ENCODE data around the gene KIFC3. TPM values are rescaled to one million over a fixed set of nuclear protein-coding genes. Genes with fewer than 3 reads are reported as not detected.

The KIFC3 gene
- total RNA-seq, 1 experiment from 2014 or later, result 32.6 TPM

DNA sequence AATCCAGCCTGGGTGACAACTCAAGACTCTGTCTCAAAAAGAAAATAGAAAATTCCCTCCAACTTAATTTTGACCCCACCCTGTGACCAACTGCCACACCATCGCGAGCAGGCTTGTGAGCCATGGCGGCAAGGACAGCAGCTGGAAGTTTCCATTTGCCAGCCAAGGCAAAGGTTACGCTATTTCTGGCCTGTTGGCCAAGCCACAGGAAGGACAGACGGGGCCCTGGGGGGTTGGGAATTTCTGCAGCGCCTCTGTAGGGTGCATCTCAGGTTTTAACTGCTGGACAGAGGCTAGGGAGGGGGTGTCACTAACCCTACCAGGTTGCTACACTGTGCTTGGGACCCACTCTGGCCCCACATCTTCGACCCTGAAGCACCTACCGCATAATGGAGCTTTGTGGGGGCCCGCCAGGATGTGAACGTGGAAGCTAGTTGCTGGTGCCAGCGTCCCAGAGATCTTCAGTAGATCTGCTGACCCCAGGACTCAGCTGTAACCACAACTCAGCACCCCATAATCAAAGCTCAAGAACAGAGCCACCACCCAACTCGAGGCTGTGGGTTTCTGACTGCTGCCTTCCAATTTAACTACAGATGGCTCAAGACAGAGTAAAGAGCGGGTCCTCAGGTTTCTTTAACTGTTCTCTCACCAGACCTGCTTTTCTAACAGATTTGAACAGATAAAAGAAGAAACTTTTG lies 10.9 kb downstream of the KIFC3 start:
- Histone ChIP-seq H3K4me3 (ENCODE audit: low read length) (no peak overlapping the region), H3K4me1 (ENCODE audit: insufficient read depth, low read length) (peaks cover 9% of the 10 kb centered on the region; the same call in 1 of the 2 replicates), H3K9me2 (replicated peaks; ENCODE audit: low read length) (no peaks in the 10 kb centered on the region), H3K36me3 (ENCODE audit: low read depth, low read length) (no peaks in the 10 kb centered on the region), H2AFZ (ENCODE audit: low read length) (no peak overlapping the region), H3K27me3 (ENCODE audit: low read length) (no peaks in the 10 kb centered on the region), H3K4me2 (ENCODE audit: low read length) (no peak overlapping the region), H3K27ac (ENCODE audit: low read length) (no peak overlapping the region), H3K79me2 (ENCODE audit: low read length) (no peaks in the 10 kb centered on the region), H4K20me1 (ENCODE audit: low read length) (no peaks in the 10 kb centered on the region), H3F3A (ENCODE audit: low read length, unreplicated experiment) (no peaks in the 10 kb centered on the region), H3K9ac (ENCODE audit: low read length) (no peak overlapping the region), H3K9me3 (ENCODE audit: low read length) (no peaks in the 10 kb centered on the region)
- TF ChIP-seq EZH2phosphoT487 (IDR thresholded peaks at IDR 0.05; ENCODE audit: borderline replicate concordance, low read length) (no peak), EZH2 (IDR thresholded peaks at IDR 0.05; ENCODE audit: low read length, unreplicated experiment) (no peak)
- TF ChIP-seq, protein P1, sequence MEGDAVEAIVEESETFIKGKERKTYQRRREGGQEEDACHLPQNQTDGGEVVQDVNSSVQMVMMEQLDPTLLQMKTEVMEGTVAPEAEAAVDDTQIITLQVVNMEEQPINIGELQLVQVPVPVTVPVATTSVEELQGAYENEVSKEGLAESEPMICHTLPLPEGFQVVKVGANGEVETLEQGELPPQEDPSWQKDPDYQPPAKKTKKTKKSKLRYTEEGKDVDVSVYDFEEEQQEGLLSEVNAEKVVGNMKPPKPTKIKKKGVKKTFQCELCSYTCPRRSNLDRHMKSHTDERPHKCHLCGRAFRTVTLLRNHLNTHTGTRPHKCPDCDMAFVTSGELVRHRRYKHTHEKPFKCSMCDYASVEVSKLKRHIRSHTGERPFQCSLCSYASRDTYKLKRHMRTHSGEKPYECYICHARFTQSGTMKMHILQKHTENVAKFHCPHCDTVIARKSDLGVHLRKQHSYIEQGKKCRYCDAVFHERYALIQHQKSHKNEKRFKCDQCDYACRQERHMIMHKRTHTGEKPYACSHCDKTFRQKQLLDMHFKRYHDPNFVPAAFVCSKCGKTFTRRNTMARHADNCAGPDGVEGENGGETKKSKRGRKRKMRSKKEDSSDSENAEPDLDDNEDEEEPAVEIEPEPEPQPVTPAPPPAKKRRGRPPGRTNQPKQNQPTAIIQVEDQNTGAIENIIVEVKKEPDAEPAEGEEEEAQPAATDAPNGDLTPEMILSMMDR (conservative IDR thresholded peaks at IDR 0.05; ENCODE audit: low read depth, low read length), result no peak
- intact Hi-C loops (cut with micrococcal nuclease), result no loop called here
- DNase-seq (no peak), ATAC-seq (no peak)
- CTCF ChIA-PET, result no interaction called here
- POLR2A ChIA-PET (ENCODE audit: unreplicated experiment), result no interaction called here
- BruUV-seq (replicated peaks), result no TSS peak

DNA sequence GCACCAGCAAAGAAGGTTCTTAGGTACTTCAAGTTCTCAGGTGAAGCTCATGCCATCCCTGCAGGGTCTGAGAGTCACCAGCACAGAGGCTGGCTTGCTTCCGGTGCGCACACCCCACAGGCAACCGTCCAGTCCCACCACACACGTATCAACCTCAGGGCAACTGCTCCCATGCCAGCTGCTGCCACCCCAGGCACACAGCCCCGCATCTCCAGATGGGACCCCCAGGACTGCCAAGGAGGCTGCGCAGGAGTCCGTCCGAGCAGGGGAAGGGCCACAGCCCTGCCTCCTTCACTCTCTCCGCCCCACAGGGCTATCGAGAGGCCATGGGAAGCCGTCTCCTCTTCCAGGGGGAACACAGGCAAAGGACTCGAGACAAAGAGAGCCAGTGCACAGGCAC lies 13.3 kb downstream of the KIFC3 start:
- no peaks in the 10 kb centered on the region for H4K20me1 ChIP-seq (ENCODE audit: low read length)
- TF ChIP-seq, protein P1 (conservative IDR thresholded peaks at IDR 0.05; ENCODE audit: low read depth, low read length), result no peak
- no peak for TF ChIP-seq EZH2 (IDR thresholded peaks at IDR 0.05; ENCODE audit: low read length, unreplicated experiment)
- no peak for TF ChIP-seq EZH2phosphoT487 (IDR thresholded peaks at IDR 0.05; ENCODE audit: borderline replicate concordance, low read length)
- intact Hi-C loops (cut with micrococcal nuclease), result no loop called here
- H3K4me3 ChIP-seq (ENCODE audit: low read length), result no peak overlapping the region
- H2AFZ ChIP-seq (ENCODE audit: low read length), result no peak overlapping the region
- no peaks in the 10 kb centered on the region for H3K36me3 ChIP-seq (ENCODE audit: low read depth, low read length)
- ChIA-PET POLR2A (ENCODE audit: unreplicated experiment) (no interaction called here), CTCF (no interaction called here)
- no peaks in the 10 kb centered on the region for H3K9me3 ChIP-seq (ENCODE audit: low read length)
- no peaks in the 10 kb centered on the region for H3F3A ChIP-seq (ENCODE audit: low read length, unreplicated experiment)
- H3K4me1 ChIP-seq (ENCODE audit: insufficient read depth, low read length), result no peaks in the 10 kb centered on the region
- no peak overlapping the region for H3K4me2 ChIP-seq (ENCODE audit: low read length)
- no TSS peak for BruUV-seq (replicated peaks)
- no peaks in the 10 kb centered on the region for H3K79me2 ChIP-seq (ENCODE audit: low read length)
- no peak overlapping the region for H3K9ac ChIP-seq (ENCODE audit: low read length)
- H3K9me2 ChIP-seq (replicated peaks; ENCODE audit: low read length), result no peaks in the 10 kb centered on the region
- H3K27me3 ChIP-seq (ENCODE audit: low read length), result no peaks in the 10 kb centered on the region
- H3K27ac ChIP-seq (ENCODE audit: low read length), result no peak overlapping the region
- no peak for DNase-seq
- ATAC-seq, result no peak

DNA sequence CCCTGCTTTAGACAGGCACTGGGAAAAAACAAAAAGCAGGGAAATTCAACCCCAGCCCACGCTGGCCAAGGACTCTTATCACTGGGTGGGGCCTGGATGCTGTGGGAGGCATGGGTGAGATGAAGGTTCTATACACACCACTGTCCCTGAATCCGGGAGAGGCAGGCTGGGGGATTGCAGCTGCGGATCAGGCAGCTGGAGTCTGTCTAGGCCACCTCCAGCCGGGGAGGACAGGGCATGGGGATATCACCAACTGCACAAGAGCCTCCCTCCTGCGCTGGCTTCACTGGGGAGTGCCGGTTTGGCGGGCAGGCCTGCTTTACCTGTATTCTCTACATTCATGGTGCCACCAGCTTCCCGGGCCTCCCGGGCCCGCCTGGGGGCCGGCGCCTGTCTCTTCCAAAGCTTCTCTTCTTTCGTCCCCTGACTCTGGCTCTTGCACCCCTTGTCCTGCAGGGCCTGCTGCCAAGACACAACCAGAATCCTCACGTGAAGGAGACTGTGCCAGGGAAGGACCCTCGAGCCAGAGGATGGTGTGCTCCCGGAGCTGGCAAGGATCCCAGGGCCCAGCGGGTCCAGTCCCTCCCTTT lies 13.9 kb downstream of the KIFC3 start:
- no peaks in the 10 kb centered on the region for H3K79me2 ChIP-seq (ENCODE audit: low read length)
- H3K9ac ChIP-seq (ENCODE audit: low read length), result no peak overlapping the region
- H3K27me3 ChIP-seq (ENCODE audit: low read length), result no peaks in the 10 kb centered on the region
- no peak for ATAC-seq
- POLR2A ChIA-PET (ENCODE audit: unreplicated experiment), result no interaction called here
- no peak overlapping the region for H2AFZ ChIP-seq (ENCODE audit: low read length)
- H3K4me1 ChIP-seq (ENCODE audit: insufficient read depth, low read length), result no peaks in the 10 kb centered on the region
- H4K20me1 ChIP-seq (ENCODE audit: low read length), result no peaks in the 10 kb centered on the region
- H3K9me2 ChIP-seq (replicated peaks; ENCODE audit: low read length), result no peaks in the 10 kb centered on the region
- no peaks in the 10 kb centered on the region for H3K9me3 ChIP-seq (ENCODE audit: low read length)
- no peak overlapping the region for H3K4me3 ChIP-seq (ENCODE audit: low read length)
- no peaks in the 10 kb centered on the region for H3F3A ChIP-seq (ENCODE audit: low read length, unreplicated experiment)
- CTCF ChIA-PET, result no interaction called here
- no peak for TF ChIP-seq EZH2phosphoT487 (IDR thresholded peaks at IDR 0.05; ENCODE audit: borderline replicate concordance, low read length)
- intact Hi-C loops (cut with micrococcal nuclease), result no loop called here
- no peak overlapping the region for H3K4me2 ChIP-seq (ENCODE audit: low read length)
- BruUV-seq (replicated peaks), result no TSS peak
- DNase-seq, result no peak
- no peak overlapping the region for H3K27ac ChIP-seq (ENCODE audit: low read length)
- no peaks in the 10 kb centered on the region for H3K36me3 ChIP-seq (ENCODE audit: low read depth, low read length)

Data from PC-3 (cell line).